BE2C (cell line): ENCODE measurements around the gene CABLES2.
A peak's percentile ranks its signal among the peaks of the same experiment; 100 is the strongest.

Experiments used
- DNase-seq: peaks from one replicate; pipeline ENCODE4 v3.0.0-alpha.2; 2020
- H3K27me3 ChIP-seq: fragments of 250-450 bp; sonication (Bioruptor Pico); 2 replicates; pipeline ENCODE4 v1.5.1; 2020; ENCODE audit warnings: mild to moderate bottlenecking
- H3K36me3 ChIP-seq: fragments of 250-450 bp; sonication (Bioruptor Pico); 2 replicates; pipeline ENCODE4 v1.5.1; 2020; ENCODE audit warnings: mild to moderate bottlenecking
- H3K4me1 ChIP-seq: fragments of 250-450 bp; sonication (Bioruptor Pico); 2 replicates; pipeline ENCODE4 v1.5.1; 2020
- H3K4me3 ChIP-seq: 2 replicates; pipeline ENCODE4 v1.5.1; 2011; ENCODE audit warnings: low read depth, low read length
- H3K9me3 ChIP-seq: fragments of 250-450 bp; sonication (Bioruptor Pico); 2 replicates; pipeline ENCODE4 v1.5.1; 2020
- TF ChIP-seq, protein P1 (sequence below): IDR thresholded peaks from 2 replicates; pipeline ENCODE4 v1.5.1; 2012; ENCODE audit warnings: mild to moderate bottlenecking, low read depth, low read length

Gene CABLES2

DNA sequence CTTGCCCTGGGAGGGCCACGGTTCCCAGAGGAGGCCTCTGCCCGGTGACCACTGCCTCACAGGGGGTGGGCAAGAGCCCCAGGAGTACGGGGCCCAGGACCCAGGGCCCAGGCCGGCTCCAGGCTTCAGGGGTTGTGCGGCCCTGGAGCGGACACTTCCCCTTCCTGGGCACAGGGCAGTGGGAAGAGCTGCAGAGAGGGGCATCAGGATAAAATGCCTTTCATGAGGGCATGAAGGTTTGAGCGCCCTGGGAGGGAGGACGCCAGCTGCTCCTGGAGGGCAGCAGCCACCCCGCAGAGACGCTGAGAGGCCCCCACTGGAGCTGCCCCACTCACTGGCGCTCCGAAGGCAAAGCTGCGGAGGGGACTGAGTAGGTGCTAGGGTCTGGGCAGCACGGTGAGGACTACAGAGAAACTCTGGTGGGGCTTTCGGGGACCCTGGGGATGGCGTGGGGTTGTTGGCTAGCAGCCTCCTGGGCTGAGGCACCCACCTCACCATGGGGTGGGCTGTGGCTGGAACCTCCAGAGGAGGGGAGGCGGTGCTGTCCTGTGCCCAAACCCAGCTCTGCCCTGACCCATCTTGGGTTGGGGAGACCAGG is 50.4 kb downstream of the CABLES2 start:
- peaks cover 50% of the 10 kb centered on the region for H3K4me1 ChIP-seq
- no peaks in the 10 kb centered on the region for H3K36me3 ChIP-seq
- no peak overlapping the region for H3K4me3 ChIP-seq
- H3K27me3 ChIP-seq: no peaks in the 10 kb centered on the region
- no peaks in the 10 kb centered on the region for H3K9me3 ChIP-seq
- TF ChIP-seq, protein P1, sequence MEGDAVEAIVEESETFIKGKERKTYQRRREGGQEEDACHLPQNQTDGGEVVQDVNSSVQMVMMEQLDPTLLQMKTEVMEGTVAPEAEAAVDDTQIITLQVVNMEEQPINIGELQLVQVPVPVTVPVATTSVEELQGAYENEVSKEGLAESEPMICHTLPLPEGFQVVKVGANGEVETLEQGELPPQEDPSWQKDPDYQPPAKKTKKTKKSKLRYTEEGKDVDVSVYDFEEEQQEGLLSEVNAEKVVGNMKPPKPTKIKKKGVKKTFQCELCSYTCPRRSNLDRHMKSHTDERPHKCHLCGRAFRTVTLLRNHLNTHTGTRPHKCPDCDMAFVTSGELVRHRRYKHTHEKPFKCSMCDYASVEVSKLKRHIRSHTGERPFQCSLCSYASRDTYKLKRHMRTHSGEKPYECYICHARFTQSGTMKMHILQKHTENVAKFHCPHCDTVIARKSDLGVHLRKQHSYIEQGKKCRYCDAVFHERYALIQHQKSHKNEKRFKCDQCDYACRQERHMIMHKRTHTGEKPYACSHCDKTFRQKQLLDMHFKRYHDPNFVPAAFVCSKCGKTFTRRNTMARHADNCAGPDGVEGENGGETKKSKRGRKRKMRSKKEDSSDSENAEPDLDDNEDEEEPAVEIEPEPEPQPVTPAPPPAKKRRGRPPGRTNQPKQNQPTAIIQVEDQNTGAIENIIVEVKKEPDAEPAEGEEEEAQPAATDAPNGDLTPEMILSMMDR: no peak
- peak; percentile 9 for DNase-seq

- Histone ChIP-seq H3K9me3 (no peaks in the 10 kb centered on the region), H3K27me3 (no peaks in the 10 kb centered on the region), H3K4me3 (no peak overlapping the region), H3K4me1 (peaks cover 50% of the 10 kb centered on the region), H3K36me3 (no peaks in the 10 kb centered on the region)
- DNase-seq: peak; percentile 18
- TF ChIP-seq, protein P1: no peak
These were observed 51.1 kb downstream of the CABLES2 start for GRCh38 chr20:62355878-62356588.

- no peaks in the 10 kb centered on the region for H3K27me3 ChIP-seq
- no peak for DNase-seq
- TF ChIP-seq, protein P1: no peak
- H3K36me3 ChIP-seq: no peaks in the 10 kb centered on the region
- H3K9me3 ChIP-seq: no peaks in the 10 kb centered on the region
- peaks cover 50% of the 10 kb centered on the region for H3K4me1 ChIP-seq
- H3K4me3 ChIP-seq: no peak overlapping the region
These were observed 51.6 kb downstream of the CABLES2 start for GRCh38 chr20:62355516-62355877.

DNA sequence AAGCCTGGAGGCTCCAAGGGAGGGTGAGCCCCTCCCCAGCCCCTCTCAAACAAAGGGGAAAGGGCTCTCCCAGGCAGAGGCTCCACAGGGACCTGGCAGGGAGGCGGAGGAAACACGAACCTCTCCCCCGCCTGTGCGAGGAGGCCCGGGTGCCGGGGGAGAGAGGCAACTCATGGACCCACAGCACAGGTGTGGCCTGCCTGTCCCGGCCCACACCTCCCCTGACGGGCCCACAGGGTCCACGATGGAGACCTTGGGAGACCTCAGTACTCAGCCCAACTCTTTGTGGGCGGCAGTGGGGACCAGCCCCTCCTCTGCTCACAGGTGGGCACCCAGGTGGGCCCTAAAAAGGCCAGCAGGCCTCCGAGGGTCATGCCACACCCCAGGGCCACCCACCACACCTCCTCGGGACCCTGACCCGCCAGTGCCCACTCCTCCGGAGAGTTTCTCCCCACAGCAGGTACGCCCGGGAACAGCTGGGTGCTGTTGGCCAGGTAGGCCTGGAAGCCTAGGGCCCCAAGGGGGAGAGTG is 52.2 kb downstream of the CABLES2 start:
- Histone ChIP-seq H3K36me3 (no peaks in the 10 kb centered on the region), H3K4me1 (peaks cover 50% of the 10 kb centered on the region), H3K4me3 (no peak overlapping the region), H3K9me3 (no peaks in the 10 kb centered on the region), H3K27me3 (no peaks in the 10 kb centered on the region)
- TF ChIP-seq, protein P1: no peak
- DNase-seq: no peak

DNA sequence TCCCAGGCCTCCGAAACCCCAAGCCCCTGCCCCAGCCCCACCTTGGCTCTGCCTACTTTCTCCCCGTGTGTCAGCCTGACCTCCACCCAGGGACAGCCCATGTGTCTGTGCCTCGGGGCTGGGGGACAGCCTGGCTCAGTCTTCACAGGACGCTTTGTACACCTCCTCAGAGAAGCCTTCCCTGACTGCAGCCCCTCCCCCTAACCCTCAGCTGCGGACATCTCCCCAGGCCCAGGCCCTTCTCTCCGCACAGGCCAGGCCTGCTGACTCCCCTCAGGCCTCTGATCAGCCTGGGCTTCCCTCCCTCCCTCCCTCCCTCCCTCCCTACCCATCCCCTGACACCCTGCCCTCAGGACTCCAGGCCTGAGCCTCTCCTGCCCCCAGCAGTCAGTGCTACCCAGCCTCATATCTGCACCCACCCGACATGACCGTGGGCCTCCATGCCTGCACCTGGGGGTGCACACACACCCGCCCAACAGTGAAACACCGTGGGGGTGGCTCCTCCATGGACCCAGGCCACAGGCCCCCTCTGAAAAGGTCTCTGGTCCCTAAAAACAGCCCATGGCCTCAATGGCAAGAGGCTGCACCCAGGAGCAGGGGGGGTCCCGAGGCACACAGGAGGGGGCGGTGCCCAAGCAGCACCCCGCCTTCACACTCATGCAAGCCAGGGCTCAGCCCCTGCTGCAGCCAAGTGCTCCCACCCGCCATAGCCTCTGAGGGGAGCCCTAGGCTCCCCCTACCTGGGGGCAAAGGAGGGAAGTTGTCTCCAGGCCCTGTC is 52.9 kb downstream of the CABLES2 start:
- peaks cover 50% of the 10 kb centered on the region for H3K4me1 ChIP-seq
- H3K4me3 ChIP-seq: no peak overlapping the region
- DNase-seq: no peak
- no peaks in the 10 kb centered on the region for H3K27me3 ChIP-seq
- TF ChIP-seq, protein P1: no peak
- no peaks in the 10 kb centered on the region for H3K9me3 ChIP-seq
- no peaks in the 10 kb centered on the region for H3K36me3 ChIP-seq
